Measurements from ENCODE around the gene SERINC2.

SERINC2 gene

GRCh38 chr1:31405578-31406245 is 7.3 kb upstream of the SERINC2 start:
- H3K27ac ChIP-seq, result no peak overlapping the region

GRCh38 chr1:31407029-31407626 is 5.9 kb upstream of the SERINC2 start:
- DNase-seq (ENCODE audit: low spot score), result no peak
- H3K27ac ChIP-seq, result no peak overlapping the region
- H3K4me3 ChIP-seq, result no peak overlapping the region
- no peak for TF ChIP-seq CTCF (IDR thresholded peaks at IDR 0.05)

More at GRCh38 chr1:31405578-31406245, 7.3 kb upstream of the SERINC2 start:
- no peak for TF ChIP-seq CTCF (IDR thresholded peaks at IDR 0.05)
- no peak for DNase-seq (ENCODE audit: low spot score)
- no peak overlapping the region for H3K4me3 ChIP-seq

DNA sequence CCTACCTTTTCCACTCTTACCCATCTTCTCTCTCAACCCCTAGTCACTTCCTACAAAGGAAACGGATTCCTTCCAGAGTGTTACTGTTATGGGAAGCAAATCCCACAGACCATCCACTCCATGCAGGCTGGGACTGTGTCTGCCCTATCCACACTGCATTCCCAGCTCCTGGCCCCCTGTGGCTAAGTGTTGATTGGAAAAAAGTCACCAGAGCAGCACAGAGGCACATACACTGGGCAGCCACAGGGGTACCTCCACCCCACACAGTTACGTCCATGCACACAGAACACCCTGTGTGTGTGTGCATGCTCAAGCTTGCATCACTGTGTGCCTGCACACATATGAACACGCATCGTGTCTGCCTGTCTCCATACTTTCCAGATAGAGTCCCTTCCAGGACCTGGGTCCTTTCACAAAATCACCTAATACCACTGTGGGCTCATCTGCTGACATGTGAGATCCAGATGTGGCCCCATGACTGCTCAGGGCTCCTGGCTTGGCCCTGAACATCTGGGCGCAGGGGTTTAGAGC is 4.2 kb upstream of the SERINC2 start:
- TF ChIP-seq CTCF (IDR thresholded peaks at IDR 0.05), result no peak
- Histone ChIP-seq H3K4me3 (no peak overlapping the region), H3K27ac (no peak overlapping the region)
- no peak for DNase-seq (ENCODE audit: low spot score)

- no peak for DNase-seq (ENCODE audit: low spot score)
Observed at GRCh38 chr1:31409946-31410858, 2.8 kb upstream of the SERINC2 start.

DNA sequence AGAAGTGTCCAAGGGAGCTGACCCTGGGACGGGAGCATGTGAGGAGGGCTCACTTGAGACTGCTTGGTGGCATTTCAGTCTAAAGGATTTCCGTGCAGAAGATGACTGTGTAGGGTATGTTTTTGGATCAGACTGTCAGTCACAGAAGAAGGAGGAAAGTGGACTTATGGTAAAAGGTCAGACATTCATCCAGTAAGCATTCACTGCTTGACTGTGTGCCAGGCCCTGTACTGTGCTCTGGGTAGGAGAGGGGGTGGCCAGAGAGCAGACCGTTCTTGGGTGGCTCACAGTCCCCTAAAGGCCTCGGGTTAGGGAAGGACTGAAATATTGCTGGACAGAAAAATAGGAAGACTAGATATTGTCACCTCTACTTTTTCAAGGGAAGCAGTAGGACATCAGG is 2.1 kb upstream of the SERINC2 start:
- Histone ChIP-seq H3K4me3 (no peak overlapping the region), H3K27ac (no peak overlapping the region)
- TF ChIP-seq CTCF (IDR thresholded peaks at IDR 0.05), result no peak
- no peak for DNase-seq (ENCODE audit: low spot score)

More at GRCh38 chr1:31409946-31410858, 2.8 kb upstream of the SERINC2 start:
- Histone ChIP-seq H3K27ac (no peak overlapping the region), H3K4me3 (no peak overlapping the region)
- TF ChIP-seq CTCF (IDR thresholded peaks at IDR 0.05), result no peak

- TF ChIP-seq CTCF (IDR thresholded peaks at IDR 0.05), result no peak
- Histone ChIP-seq H3K27ac (no peak overlapping the region), H3K4me3 (peak overlapping the region; percentile 74)
- no peak for DNase-seq (ENCODE audit: low spot score)
Observed at GRCh38 chr1:31412205-31412604, 808 bp upstream of the SERINC2 start.

Data from coronary artery (tissue), 2 donors.